C4-2B (cell line): Measurements from ENCODE around the gene CDK7.

Experiments
- CTCF ChIP-seq: fragments of 450-650 bp; conservative IDR thresholded peaks from 2 replicates; pipeline ENCODE4 v1.5.1; 2017; ENCODE audit warnings: mild to moderate bottlenecking
- ZFX ChIP-seq: fragments of 450-650 bp; IDR thresholded peaks from 2 replicates; pipeline ENCODE4 v1.6.1; 2017

GRCh38 chr5:69313428-69313827, 78.7 kb downstream of the CDK7 start:
- TF ChIP-seq CTCF (no peak), ZFX (no peak)
